GM21526 (cell line): Measurements from ENCODE around the gene JADE1.
A peak's percentile ranks its signal among the peaks of the same experiment; 100 is the strongest.

Source experiments
- ATAC-seq: cut with Tn5 transposase; IDR thresholded peaks from one replicate; pipeline ENCODE4 v1.9.1; 2021; ENCODE audit warnings: moderate library complexity; ENCODE audit not compliant: unreplicated experiment, low FRiP score

The JADE1 gene

DNA sequence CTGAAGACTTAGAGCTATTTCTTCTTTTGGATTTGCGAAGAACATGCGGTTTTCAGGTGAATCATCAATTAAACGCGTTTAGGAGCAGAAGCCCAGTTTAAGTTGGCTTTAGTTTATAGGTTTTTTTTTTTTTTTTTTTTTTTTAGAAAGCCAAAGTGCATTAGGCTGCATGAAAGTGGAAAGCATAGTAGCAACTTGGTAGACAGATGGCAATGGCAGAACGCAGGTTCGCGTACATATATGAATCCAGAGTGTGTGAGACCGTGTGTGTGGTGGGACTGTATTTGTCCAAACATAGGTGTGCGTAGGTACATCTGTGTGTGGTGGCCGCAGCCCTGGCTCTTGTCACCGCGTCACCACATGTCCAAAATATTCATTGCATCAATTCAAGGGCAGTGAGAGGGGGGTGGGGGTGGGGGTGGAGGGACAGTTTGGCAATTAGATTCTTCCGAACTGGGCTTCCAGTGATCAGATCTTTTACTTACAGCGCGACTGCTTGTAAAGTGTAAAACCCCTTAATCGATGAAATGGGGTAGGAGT, 901 bp downstream of the JADE1 start:
- no peak for ATAC-seq

DNA sequence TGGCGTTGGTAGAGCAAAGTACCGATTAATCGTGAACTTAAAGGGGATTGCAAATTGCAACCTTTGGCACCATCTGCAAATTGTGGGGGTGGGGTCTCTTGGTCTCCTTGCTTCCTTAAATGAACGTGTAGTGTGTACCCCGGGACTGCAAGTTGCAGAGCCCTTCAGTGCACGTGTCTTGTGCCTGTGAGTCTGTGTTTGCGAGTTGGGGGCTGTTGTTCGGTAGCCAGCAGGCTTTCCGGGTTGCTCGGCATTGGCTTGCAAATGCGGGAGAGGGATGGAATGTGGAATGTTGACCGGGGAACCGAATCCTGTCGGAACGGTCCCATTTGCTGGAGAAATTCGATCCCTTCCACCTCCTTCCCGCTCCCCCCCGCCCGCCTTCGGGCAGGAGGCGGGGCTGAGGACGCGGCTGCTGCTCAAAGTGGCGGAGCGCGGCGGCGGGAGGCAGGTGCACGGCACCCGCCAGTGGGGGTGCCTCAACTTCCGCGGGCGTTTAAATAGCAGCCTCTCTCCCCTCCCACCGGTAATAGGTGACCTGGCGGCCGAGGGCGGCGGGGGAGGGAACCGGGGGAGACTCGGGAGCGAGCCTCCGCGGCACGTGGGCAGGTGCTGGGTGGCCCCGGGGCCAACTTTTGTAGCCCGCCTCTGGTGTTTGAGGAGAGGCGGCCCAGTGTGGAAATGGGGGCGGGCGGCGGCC, 1.5 kb downstream of the JADE1 start:
- ATAC-seq, result peak; percentile 51

DNA sequence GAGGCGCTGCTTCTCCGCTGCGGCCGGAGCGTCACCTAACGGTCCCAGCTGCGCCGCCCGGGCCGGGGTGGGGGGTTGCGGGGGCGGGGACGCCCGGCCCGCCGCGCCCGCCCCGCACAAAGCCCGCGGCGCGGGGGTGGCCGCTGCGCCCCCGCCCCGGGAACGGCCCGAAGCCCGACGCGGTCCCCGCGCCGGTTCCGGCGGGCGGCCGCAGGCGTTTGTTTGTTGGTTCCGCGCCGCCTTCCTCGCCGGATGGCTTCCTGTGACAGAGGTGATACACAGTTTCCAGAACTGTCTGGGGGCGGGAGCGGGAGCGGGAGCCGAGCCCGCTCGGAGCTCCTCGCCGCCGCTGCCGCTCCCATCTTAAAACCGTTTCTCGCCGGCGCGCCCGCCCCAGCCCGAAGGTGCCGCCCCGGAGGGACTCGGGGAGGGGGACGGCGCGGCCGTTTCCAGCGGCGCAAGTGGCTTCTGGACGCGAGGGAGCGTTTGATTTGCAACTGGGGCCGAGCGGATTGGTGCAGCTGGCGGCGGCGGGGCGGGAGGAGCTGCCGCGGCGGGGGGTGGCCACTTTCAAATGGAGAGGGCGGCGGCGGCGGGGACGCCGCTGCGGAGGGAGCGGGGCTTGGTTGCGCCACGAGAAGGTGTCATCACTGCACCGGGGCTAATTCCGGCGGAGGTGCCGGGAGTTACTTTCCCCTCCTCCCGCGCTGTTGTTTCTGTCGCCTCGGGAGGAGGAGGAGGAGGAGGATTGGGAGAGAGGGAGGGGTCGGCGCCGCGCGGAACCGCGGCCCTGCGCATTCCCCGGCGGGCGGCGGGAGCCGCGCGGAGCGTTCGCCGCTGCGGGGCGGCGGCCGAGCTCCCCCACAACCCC, 2.3 kb downstream of the JADE1 start:
- ATAC-seq, result peak; percentile 46

DNA sequence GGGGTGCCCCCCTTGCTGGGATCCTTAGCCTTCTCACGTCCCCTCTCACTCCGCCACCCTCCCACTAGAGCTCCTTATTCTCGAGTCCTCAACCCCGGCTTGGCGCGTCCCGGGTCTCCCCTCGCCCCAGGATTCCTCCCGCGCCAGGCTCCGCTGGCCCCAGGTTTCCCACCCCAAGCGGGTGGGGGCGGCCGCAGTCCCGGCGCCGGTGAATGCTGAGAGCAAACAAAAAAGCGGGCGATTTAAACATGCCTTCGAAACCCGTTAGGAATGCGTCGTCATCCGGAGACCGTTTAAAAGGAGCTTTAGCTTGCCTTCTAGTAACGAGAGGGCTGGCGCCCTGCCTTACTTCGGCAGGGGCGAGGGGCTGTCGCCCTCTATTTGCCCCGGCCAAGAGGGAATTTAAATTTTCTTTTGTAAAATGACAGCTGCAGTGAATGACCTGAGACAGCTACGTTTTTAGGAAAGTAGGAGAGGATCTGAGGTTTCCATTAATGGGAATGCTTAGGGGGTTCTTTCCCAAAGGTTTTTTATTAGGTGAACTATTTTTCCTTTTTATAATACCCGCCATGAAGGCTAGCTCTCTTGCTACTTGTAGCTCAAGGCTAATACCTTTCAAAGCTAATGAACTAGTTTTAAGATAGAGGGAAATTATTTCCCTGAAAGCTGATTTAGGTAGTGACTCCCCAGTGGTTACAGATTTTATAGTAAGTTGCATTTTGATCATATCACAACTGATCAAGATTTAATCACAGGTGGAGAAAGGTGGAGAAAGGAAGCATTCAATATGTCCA, 3.1 kb downstream of the JADE1 start:
- peak; percentile 1 for ATAC-seq

DNA sequence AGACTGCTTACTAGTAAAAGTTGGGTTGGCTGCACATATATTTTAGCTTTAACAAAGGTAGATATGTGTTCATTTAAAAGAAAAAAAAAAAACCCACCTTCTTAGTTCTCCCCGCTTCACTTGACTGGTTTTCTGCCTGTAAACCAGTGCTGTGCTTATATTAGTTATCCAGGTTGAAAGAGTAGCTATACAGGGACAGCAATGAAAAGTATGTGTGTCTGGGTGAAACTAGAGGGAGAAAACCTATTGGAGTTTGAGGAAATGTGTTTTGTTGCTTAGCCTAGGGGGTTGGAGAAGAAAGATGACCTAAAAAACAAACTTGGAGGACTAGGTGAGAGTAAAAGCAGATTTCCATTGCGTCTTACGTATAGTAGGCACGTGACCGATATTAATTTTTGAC, 4.5 kb downstream of the JADE1 start:
- ATAC-seq, result no peak

DNA sequence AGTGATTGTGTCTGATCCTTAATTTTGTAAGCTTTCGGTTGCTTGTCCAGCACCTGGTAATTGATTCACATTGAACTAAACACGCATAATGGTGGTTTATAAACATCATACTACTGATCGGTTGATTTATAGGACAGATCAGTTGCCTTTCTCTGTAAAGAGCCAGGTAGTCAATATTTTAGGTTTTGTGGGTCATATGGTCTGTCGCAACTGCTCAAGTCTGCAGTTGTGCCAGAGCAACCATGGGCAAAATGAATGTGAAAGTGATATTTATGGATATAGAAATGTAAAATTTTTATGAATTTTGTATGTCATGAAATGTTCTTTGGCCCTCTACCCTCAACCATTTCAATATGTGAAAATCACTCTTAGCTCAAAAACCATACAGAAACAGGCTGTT, 8.9 kb downstream of the JADE1 start:
- no peak for ATAC-seq

DNA sequence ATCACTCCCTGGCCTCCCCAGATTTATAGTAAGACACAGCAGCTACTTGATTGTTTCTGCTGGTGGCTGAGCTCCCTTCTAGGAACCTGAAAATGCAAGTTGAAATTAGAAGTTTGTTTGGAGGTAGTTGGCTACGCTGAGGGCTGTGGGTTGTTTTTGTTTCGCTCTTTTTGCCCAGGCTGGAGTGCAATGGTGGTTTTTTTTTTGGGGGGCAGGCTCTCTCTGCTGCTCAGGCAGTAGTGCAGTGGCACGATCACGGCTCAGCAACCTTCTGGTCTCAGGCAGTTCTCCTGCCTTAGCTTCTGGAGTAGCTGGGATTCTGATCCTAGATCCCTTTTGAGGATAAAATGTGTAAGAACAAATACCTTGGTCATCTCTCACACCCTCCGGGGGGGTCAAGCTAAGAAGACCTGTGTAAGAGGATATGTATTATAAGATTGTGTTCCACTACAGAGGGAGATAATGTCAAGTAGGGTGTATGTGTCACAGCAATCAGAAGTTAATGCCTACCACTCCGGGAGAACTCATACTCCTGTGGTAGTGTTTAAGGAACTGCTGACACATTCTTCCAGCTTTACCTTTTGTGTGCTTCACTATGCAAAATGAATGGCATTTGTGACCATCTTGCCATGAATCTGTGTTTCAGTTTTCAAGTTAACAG, 9.7 kb downstream of the JADE1 start:
- ATAC-seq, result no peak

DNA sequence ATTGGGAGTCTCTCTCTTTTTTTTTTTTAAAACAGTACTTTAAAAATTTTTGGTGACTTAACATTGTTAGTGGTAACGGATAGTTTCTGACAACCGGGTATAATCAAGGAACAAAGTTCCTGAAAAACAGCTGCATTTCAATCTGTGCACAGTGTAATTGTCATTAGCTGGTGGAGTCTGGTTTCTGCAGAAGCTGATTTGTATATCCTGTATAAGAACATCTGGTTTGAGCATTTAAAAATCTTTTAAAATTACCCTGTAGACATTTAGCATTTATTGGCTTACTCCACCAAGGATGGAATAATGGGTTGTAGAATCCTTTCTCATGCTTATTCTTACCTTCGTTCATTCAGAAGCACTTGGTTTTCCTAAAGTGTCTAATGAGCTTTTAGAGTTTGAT, 11.2 kb downstream of the JADE1 start:
- ATAC-seq, result no peak

DNA sequence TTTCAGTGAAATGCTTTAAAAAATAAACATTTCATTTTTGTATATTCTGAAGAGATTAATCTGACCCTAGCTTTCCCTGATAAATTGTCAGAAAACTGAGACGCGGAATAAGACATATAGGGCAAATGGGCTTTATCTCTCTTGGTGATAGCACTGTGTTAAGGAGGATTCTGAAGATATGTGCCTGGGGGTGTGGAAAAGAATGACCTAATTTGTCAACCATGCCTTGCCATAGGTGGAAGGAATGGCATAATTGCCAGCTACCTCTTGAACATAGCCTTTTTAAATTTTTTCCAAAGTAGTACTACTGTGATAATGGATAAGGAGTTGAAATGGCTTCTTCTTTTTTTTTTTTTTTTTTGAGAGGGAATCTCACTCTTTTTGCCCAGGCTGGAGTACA, 11.7 kb downstream of the JADE1 start:
- no peak for ATAC-seq

DNA sequence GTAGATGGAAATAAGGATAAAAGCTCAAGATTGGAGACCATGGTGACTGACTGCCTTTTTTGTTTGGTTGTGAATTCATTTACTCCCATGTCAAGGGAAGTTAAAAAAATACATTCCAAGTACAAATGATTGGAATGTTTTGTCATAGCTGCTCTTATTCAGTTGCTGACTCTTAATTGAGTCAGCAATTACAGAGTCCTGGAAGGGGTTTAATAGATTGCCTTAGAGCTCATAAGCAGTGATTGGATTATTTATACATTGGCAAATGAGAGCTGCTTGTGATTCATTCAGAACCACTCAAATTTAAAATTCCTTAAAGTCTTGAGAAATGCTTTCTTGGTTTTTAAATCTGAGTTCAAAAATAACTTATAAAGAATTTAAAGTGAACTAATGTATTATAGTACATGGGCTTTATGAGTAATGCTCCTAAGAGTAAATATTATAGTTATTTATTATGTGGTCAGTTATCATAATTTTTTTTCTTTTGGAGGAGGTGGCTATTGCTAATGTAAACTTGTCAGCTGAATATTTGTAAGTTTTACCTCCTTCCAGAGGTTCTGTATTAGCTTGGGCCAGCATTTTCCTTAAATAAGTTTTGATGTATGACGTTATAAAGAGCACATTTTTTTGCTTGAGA, 13.6 kb downstream of the JADE1 start:
- ATAC-seq, result no peak

DNA sequence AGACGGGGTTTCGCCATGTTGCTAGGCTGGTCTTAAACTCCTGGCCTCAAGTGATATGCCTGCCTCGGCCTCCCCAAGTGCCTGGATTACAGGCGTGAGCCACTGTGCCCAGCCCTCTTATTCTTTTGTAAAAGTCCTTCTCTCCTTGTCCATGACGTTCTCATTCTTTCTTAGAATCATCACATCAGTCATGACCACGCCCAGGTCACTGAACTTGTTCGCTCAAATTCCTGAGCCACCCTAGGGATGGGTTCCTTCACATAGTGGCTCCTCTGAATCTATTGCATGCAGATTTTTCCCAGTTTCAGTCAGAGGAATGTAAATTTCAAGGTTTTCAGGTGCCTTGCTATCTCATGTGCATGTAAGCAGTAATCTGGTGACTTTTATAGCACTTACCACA, 15.7 kb downstream of the JADE1 start:
- ATAC-seq, result no peak

DNA sequence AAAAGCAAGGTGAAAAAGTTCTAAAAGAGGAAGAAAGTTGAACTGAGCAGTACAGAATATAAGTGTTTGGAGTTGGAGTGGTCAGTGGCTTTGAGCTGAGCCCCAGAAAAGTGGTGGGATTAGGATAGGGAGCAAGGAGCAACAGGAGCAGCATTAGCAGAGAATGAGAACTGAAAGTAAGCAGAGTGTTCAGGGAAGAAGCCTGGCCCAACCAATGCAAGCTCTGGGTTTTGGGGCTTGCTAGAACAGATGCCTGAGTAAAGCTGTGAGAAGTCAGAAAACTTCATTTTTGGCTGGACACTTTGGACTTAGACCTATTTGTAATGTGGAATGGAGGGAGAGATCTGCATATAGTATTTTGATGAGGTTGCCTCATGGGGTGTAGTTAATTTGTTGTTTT, 17.8 kb downstream of the JADE1 start:
- ATAC-seq, result peak; percentile 39

DNA sequence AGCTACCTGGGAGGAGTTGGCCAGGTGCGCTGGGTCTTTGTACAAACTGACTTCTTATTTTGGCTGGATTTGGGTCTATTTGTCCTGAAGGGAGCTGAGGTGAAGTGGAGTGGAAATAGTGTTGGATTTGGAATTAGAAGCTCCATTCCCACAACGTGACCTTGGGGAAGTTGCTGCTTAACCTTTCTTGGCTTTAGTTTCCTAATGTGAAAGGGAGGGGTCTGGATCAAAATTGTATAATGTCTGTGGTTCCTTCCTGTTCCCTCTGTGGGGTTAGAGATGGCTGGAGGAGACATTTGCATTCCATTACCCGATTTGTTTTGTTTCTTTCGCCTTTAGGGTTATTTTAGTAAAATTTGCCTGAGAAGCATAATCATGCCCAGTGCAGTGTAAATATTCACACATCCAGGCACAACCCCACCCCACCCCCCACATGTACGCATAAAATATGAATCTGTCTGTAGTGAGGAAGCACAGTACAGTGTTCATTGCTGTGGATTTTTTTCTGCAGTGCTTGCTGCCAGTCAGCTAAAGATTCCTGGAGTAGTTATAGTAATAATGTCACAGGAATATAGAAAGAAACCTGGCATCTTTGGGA, 21.5 kb downstream of the JADE1 start:
- no peak for ATAC-seq

DNA sequence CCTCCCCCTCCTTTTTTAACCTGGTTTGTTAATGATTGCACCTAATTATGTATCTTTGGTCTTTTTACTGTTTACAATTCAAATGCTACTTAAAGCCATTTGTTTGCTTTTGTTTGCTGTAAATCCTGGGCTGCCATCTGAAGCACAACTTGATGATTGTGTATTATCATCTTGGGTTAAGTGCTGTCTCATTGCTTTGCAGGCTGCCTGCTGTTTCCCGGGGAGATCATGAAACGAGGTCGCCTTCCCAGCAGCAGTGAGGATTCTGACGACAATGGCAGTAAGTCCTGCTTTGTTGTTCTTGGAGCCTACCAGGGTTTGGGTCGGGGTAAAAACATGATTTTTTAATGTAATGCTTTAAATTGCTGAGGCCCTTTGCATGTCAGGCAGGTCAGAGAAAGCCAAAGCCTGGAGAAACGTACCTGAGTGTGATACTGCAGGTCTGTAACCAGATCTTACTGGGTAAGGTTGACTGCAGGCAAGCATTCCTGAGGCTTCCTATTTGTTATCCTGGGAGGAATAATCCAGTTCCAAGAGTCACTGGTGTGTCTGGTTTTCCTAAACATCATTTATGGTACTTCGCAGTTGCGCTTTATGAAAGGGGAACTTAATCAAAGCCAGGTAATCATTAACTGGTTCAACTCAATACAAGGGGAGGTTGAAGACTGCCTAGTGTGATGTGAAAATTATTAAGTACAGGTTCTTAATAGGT, 22.2 kb downstream of the JADE1 start:
- ATAC-seq, result no peak

DNA sequence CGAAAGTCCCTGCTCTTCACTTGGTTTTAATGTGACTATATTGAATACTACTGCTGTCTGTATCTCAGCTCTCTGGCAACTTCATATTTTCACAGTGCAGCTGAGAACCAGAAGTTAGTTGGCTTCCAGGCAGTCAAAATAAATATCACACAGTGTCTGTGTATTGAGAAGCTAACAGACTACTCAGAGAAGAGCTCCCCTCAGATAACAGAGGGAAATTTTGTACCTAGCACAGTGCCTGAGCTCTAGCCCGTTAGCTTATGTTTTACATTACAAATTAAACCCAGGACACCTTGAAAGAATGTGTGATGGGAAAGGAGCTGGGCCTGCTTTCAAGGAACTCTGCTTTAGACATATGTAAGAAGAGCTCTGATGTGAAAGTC, 22.7 kb downstream of the JADE1 start:
- no peak for ATAC-seq

DNA sequence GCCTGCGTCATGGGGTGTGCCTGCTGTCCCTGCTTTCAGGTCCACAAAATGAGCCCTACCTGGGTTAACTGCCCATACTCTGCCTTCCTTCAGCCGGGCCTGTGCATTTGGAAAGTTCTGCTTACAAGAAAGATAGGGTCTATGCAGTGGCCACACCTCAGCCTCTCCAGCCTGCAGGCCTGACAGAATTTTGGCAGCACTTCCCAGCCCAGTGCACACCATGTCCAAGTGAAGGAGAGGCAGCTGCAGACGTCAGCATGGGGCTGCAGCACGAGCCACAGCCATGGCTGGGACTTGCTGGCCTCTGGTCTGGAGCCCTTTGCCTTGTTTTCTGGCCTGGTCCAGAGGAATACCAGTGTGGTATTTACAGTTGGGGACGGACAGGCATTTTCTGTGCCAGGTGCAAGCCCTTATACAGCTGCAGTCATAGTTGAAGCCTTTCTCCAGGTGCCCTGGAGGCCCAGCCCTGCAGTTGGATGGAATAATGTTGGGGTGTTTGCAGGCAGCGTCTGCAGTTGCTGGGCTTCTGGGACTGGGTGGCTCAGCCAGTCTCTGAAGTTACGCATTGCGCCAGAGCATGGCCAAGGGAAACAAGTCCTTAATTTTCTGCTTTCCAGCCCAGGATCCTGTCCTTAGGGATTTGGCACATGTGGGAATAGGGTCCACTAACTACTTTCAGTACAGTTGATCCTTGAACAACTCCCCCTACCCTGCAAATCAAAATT, 26.2 kb downstream of the JADE1 start:
- no peak for ATAC-seq

DNA sequence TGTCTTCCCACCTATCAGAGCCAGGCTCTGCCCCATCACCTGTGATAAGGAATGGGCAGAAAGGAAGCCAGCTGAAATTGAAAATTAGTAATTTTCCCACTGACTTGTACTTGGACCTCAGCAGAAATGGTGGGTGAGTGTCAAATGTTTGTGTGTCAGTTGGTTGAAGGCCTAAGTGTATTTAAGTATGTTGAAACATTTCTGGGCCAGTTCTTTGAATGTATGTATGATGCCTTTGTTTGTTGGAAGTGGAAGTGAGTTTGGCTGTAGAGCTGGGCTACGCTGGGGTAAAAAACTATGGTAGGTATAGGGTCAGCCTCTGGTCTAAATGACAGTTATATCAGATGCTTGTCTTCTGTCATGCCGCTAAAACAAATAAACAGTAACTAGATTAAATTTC, 27.7 kb downstream of the JADE1 start:
- ATAC-seq, result no peak

DNA sequence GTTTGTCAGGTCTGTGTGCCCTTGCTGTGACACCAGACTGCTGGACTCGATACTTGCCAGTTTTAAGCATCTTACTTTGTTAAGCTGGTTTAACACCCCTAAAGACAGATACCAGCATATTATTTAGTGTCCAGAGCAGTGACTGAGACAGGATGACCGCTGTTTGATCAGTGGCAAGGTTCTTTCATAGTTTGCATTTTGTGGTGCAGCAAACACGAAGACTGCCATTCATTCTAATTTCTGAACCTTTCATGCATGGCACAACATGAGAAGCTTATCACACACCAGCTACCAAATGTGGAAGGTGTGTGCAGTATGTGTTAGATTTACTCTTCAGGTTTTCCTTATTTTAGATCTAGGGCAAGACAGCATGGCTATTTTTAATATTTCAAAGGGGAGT, 28.2 kb downstream of the JADE1 start:
- no peak for ATAC-seq
